ENCODE results near the gene ZDHHC8. TPM values are rescaled to one million over a fixed set of nuclear protein-coding genes. Genes with fewer than 3 reads are reported as not detected.

Gene ZDHHC8
- total and polyA plus RNA-seq, 7 experiments from 2014 or later = 0.95 to 88.5 (median 65.9) TPM

DNA sequence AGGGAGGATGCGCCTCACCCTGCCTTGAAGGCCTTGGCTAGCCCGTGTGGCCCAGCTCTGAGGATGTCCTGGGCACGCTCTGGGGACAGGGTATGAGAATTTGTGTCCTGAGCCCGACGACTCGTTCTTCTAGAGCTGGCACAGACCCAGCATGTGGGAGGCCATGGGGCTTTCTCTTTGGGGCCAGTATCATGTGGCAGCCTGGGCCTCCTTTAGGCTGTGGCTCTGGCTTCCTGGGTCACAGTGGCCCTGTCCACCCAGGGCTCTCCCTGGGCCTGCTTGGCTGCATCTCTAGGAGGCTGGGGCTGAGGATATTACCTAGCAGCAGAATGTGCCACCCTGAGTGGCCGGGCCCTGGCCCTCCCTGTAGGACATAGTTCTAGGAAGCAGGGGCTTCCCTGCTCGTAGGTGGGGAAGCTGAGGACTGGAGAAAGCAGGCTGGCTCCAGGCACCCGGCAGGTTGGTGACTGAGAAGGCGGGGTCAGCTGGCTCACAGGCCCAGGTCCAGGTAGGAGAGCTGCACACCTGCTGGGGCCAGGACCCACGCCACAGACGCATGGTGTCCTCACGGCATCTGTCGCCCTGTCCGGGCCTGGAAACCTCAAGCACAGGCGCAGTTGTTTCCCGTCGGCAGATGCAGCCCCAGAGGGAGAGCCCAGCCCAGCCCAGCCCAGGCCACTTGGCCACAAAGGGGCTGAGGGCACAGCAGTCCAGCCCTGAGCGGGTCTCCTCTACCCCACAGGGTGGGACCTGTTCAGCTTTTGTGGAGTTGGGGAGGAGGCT lies 12.5 kb downstream of the ZDHHC8 start:
- peak overlapping the region in 1 of 9 donors; percentile 21 for H3K27ac Mint-ChIP-seq
- no peaks in the 10 kb centered on the region for H3K27me3 Mint-ChIP-seq
- ChIA-PET CTCF (no interaction called here), POLR2A (no interaction called here)
- no peak for ATAC-seq
- no peaks in the 10 kb centered on the region for H3K4me1 Mint-ChIP-seq
- H3K9me3 ChIP-seq (ENCODE audit: control insufficient read depth in 2 of 3, low read length in 3 of 3) = no peaks in the 10 kb centered on the region
- H3K27ac ChIP-seq (ENCODE audit: low read depth, low read length) = no peak overlapping the region
- H3K4me3 Mint-ChIP-seq = no peak overlapping the region
- no peaks in the 10 kb centered on the region for H3K27me3 ChIP-seq (ENCODE audit: control insufficient read depth in 2 of 2, insufficient read depth in 2 of 2, low read length in 2 of 2)
- no peaks in the 10 kb centered on the region for H3K4me1 ChIP-seq (ENCODE audit: control insufficient read depth in 2 of 2, insufficient read depth in 2 of 2, low read length in 2 of 2)
- H3K36me3 ChIP-seq (ENCODE audit: control insufficient read depth in 2 of 3, insufficient read depth in 3 of 3, low read length in 3 of 3) = peaks cover 0 to 55% (median 0%) of the 10 kb centered on the region in 3 experiments
- H3K36me3 Mint-ChIP-seq = peaks cover 0 to 6% (median 0%) of the 10 kb centered on the region in 5 donors
- no peak for DNase-seq
- H3K9me3 Mint-ChIP-seq = no peaks in the 10 kb centered on the region
- intact Hi-C loops (cut with micrococcal nuclease) = no loop called here
- H3K4me3 ChIP-seq (ENCODE audit: low read length) = no peak overlapping the region

- Mint-ChIP-seq H3K4me3 (no peak overlapping the region), H3K27me3 (no peaks in the 10 kb centered on the region), H3K27ac (no peak overlapping the region), H3K4me1 (no peaks in the 10 kb centered on the region), H3K36me3 (no peaks in the 10 kb centered on the region), H3K9me3 (no peaks in the 10 kb centered on the region)
- no peak for DNase-seq
- peaks cover 0 to 46% (median 0%) of the 10 kb centered on the region in 3 experiments for H3K36me3 ChIP-seq (ENCODE audit: control insufficient read depth in 2 of 3, insufficient read depth in 3 of 3, low read length in 3 of 3)
- H3K27ac ChIP-seq (ENCODE audit: low read depth, low read length) = no peak overlapping the region
- no peaks in the 10 kb centered on the region for H3K4me1 ChIP-seq (ENCODE audit: control insufficient read depth in 2 of 2, insufficient read depth in 2 of 2, low read length in 2 of 2)
- intact Hi-C loops (cut with micrococcal nuclease) = no loop called here
- CTCF ChIA-PET = interaction anchor here (0.6 kb wide), 1 partner anchor 464 kb away, joined by 3 read pairs; no protein-coding TSS in a partner anchor
- no peak overlapping the region for H3K4me3 ChIP-seq (ENCODE audit: low read length)
- no peak for ATAC-seq
- POLR2A ChIA-PET = no interaction called here
- H3K9me3 ChIP-seq (ENCODE audit: control insufficient read depth in 2 of 3, low read length in 3 of 3) = no peaks in the 10 kb centered on the region
- no peaks in the 10 kb centered on the region for H3K27me3 ChIP-seq (ENCODE audit: control insufficient read depth in 2 of 2, insufficient read depth in 2 of 2, low read length in 2 of 2)
Measured at GRCh38 chr22:20145206-20145831, 13.7 kb downstream of the ZDHHC8 start.

DNA sequence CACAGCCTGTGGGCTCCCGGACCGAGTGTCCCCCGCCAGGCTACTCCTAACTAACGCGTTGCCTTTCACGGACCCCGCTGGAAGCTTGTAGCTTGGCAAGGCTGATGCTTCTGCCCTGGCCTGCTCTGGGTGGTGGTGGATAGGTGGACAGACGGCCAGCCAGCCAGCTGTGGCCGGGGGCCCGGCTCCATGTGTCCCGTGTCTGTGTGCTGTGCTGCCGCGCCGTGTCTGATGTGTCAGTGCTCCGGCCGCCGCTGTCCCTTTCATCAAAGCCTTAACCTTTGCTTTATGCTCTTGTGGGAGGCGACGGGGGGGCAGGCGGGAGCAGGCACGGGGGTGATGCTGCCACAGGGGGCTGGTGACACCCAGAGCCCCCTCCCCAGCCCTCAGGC lies 14.2 kb downstream of the ZDHHC8 start:
- Histone ChIP-seq H3K4me1 (ENCODE audit: control insufficient read depth in 2 of 2, insufficient read depth in 2 of 2, low read length in 2 of 2) (no peaks in the 10 kb centered on the region), H3K36me3 (ENCODE audit: control insufficient read depth in 2 of 3, insufficient read depth in 3 of 3, low read length in 3 of 3) (peaks cover 0 to 43% (median 0%) of the 10 kb centered on the region in 3 experiments), H3K4me3 (ENCODE audit: low read length) (no peak overlapping the region), H3K9me3 (ENCODE audit: control insufficient read depth in 2 of 3, low read length in 3 of 3) (no peaks in the 10 kb centered on the region), H3K27ac (ENCODE audit: low read depth, low read length) (no peak overlapping the region), H3K27me3 (ENCODE audit: control insufficient read depth in 2 of 2, insufficient read depth in 2 of 2, low read length in 2 of 2) (no peaks in the 10 kb centered on the region)
- Mint-ChIP-seq H3K4me1 (no peaks in the 10 kb centered on the region), H3K9me3 (no peaks in the 10 kb centered on the region), H3K27me3 (no peaks in the 10 kb centered on the region), H3K36me3 (no peaks in the 10 kb centered on the region), H3K27ac (no peak overlapping the region), H3K4me3 (no peak overlapping the region)
- ChIA-PET POLR2A (no interaction called here), CTCF (no interaction called here)
- ATAC-seq = no peak
- no peak for DNase-seq
- intact Hi-C loops (cut with micrococcal nuclease) = no loop called here

DNA sequence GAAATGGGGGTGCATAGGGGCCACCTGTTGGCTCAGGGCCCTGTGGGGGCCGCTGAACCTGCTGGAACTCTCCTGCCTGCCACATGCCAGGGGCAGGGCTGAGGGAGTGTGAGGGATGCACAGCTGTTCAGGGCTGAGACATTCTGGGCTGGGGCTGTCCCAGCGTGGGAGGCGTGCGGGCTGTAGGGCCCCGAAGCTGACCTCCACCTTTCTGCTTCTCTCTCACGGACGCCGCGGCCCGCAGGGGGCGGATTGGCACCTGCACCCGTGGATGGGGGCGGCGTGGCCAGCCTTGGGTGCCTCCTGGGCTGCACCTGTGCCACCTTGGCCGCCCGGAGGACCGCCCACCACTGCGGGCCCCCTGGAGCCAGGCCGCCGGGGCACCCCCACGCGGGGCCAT lies 15.2 kb downstream of the ZDHHC8 start:
- H3K27ac ChIP-seq (ENCODE audit: low read depth, low read length) = no peak overlapping the region
- ChIA-PET POLR2A (no interaction called here), CTCF (no interaction called here)
- Mint-ChIP-seq H3K27me3 (no peaks in the 10 kb centered on the region), H3K4me1 (no peaks in the 10 kb centered on the region), H3K9me3 (no peaks in the 10 kb centered on the region), H3K36me3 (no peaks in the 10 kb centered on the region), H3K27ac (no peak overlapping the region), H3K4me3 (no peak overlapping the region)
- H3K27me3 ChIP-seq (ENCODE audit: control insufficient read depth in 2 of 2, insufficient read depth in 2 of 2, low read length in 2 of 2) = no peaks in the 10 kb centered on the region
- H3K4me1 ChIP-seq (ENCODE audit: control insufficient read depth in 2 of 2, insufficient read depth in 2 of 2, low read length in 2 of 2) = no peaks in the 10 kb centered on the region
- no peak for ATAC-seq
- no peak overlapping the region for H3K4me3 ChIP-seq (ENCODE audit: low read length)
- intact Hi-C loops (cut with micrococcal nuclease) = no loop called here
- DNase-seq = no peak
- no peaks in the 10 kb centered on the region for H3K9me3 ChIP-seq (ENCODE audit: control insufficient read depth in 2 of 3, low read length in 3 of 3)
- H3K36me3 ChIP-seq (ENCODE audit: control insufficient read depth in 2 of 3, insufficient read depth in 3 of 3, low read length in 3 of 3) = peaks cover 0 to 34% (median 0%) of the 10 kb centered on the region in 3 experiments

DNA sequence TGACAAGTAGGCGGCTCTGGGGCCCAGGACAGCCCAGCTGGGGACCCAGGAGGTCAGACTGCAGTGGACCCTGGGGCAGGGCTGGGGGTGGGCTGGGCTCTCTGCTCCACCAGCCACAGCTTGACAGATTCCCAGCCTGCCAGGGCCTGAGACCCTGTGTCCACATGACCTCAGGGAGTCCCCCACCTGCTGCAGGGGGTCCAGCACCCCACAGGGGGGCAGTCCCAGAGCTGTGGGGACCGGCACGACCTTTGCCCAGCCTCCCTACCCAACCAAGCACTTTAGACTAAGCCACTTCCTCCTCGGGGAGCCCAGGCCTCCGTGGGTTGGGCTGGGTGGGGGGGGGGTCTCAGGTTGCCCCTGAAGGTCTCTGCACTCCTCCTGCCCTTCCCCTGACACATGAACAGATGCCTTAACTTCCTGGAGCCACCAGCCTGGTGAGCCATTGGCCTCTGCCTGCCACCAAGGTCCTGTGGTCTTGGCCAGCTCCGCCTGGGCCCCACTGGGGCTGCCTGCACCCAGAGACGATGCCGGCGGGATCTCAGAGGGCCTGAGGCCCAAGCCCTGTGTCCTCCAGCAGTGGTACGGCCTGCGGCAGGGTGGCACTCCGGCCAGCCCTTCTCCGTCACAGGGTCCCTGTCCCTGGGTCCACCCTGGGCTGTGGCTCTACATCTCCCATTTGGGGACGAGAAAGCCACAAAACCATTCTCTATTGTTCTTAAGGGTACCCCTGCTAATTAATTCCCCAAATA lies 15.8 kb downstream of the ZDHHC8 start:
- Mint-ChIP-seq H3K4me3 (no peak overlapping the region), H3K36me3 (no peaks in the 10 kb centered on the region), H3K27ac (no peak overlapping the region), H3K9me3 (no peaks in the 10 kb centered on the region), H3K4me1 (no peaks in the 10 kb centered on the region), H3K27me3 (no peaks in the 10 kb centered on the region)
- H3K4me1 ChIP-seq (ENCODE audit: control insufficient read depth in 2 of 2, insufficient read depth in 2 of 2, low read length in 2 of 2) = no peaks in the 10 kb centered on the region
- DNase-seq (no peak), ATAC-seq (peak; percentile 20)
- peaks cover 0 to 27% (median 0%) of the 10 kb centered on the region in 3 experiments for H3K36me3 ChIP-seq (ENCODE audit: control insufficient read depth in 2 of 3, insufficient read depth in 3 of 3, low read length in 3 of 3)
- intact Hi-C loops (cut with micrococcal nuclease) = no loop called here
- no peak overlapping the region for H3K4me3 ChIP-seq (ENCODE audit: low read length)
- no peak overlapping the region for H3K27ac ChIP-seq (ENCODE audit: low read depth, low read length)
- ChIA-PET CTCF (no interaction called here), POLR2A (no interaction called here)
- no peaks in the 10 kb centered on the region for H3K9me3 ChIP-seq (ENCODE audit: control insufficient read depth in 2 of 3, low read length in 3 of 3)
- no peaks in the 10 kb centered on the region for H3K27me3 ChIP-seq (ENCODE audit: control insufficient read depth in 2 of 2, insufficient read depth in 2 of 2, low read length in 2 of 2)

GRCh38 chr22:20148414-20148813 lies 16.8 kb downstream of the ZDHHC8 start:
- CTCF ChIA-PET = no interaction called here
- Histone ChIP-seq H3K36me3 (ENCODE audit: control insufficient read depth in 2 of 3, insufficient read depth in 3 of 3, low read length in 3 of 3) (peaks cover 0 to 17% (median 0%) of the 10 kb centered on the region in 3 experiments), H3K4me3 (ENCODE audit: low read length) (no peak overlapping the region), H3K27me3 (ENCODE audit: control insufficient read depth in 2 of 2, insufficient read depth in 2 of 2, low read length in 2 of 2) (no peaks in the 10 kb centered on the region), H3K9me3 (ENCODE audit: control insufficient read depth in 2 of 3, low read length in 3 of 3) (no peaks in the 10 kb centered on the region), H3K27ac (ENCODE audit: low read depth, low read length) (no peak overlapping the region), H3K4me1 (ENCODE audit: control insufficient read depth in 2 of 2, insufficient read depth in 2 of 2, low read length in 2 of 2) (no peaks in the 10 kb centered on the region)
- Mint-ChIP-seq H3K27me3 (no peaks in the 10 kb centered on the region), H3K27ac (no peak overlapping the region), H3K4me3 (no peak overlapping the region), H3K4me1 (no peaks in the 10 kb centered on the region), H3K9me3 (no peaks in the 10 kb centered on the region), H3K36me3 (no peaks in the 10 kb centered on the region)
- DNase-seq (no peak), ATAC-seq (no peak)
- intact Hi-C loops (cut with micrococcal nuclease) = no loop called here
- POLR2A ChIA-PET = no interaction called here
